Stomach (tissue), 4 donors: ENCODE results near the gene NBEAL2.

Experiments used
- EP300 ChIP-seq: sonication (generic); formaldehyde crosslinking; IDR thresholded peaks from one replicate; pipeline ENCODE4 v1.6.1; 2017; ENCODE audit warnings: antibody characterized with exemption
- TF ChIP-seq, protein P1 (sequence below), 7 experiments: fragments of 450-650 bp in 4 of 7; fragments of 200-600 bp in 3 of 7; sonication (generic) in 3 of 7; IDR thresholded peaks; one replicate each; pipeline ENCODE4 v1.5.1; 2016 to 2019; ENCODE audit warnings: antibody characterized with exemption in 7 of 7, control low read depth in 2 of 7, mild to moderate bottlenecking in 1 of 7

DNA sequence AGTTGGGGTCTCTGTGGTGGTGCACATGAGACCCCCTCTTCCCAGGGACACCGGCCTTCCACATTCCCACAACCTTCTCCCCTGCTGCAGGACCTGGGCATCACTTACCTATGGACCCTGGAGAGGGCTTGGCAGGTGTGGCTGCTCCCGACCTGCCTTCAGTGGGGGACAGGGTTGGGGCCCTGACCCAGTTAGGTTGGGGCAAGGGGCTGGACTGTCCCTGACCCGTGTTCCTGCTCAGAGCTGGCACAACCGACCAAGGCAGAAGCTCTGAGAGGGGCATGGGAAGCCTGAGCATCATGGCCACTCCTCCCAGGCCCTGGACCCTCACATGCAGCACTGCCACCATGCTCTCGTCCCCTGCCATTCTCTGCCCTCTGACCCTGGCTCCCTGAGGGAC, 6.1 kb downstream of the NBEAL2 start:
- TF ChIP-seq, protein P1, sequence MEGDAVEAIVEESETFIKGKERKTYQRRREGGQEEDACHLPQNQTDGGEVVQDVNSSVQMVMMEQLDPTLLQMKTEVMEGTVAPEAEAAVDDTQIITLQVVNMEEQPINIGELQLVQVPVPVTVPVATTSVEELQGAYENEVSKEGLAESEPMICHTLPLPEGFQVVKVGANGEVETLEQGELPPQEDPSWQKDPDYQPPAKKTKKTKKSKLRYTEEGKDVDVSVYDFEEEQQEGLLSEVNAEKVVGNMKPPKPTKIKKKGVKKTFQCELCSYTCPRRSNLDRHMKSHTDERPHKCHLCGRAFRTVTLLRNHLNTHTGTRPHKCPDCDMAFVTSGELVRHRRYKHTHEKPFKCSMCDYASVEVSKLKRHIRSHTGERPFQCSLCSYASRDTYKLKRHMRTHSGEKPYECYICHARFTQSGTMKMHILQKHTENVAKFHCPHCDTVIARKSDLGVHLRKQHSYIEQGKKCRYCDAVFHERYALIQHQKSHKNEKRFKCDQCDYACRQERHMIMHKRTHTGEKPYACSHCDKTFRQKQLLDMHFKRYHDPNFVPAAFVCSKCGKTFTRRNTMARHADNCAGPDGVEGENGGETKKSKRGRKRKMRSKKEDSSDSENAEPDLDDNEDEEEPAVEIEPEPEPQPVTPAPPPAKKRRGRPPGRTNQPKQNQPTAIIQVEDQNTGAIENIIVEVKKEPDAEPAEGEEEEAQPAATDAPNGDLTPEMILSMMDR (IDR thresholded peaks at IDR 0.05), result no peak
- TF ChIP-seq EP300, result no peak
